Upper lobe of left lung (tissue), 4 donors: ENCODE data around the gene IL21R.

Source experiments
- EP300 ChIP-seq, 4 donors: sonication (generic); formaldehyde crosslinking; IDR thresholded peaks; one replicate each; pipeline ENCODE4 v1.5.1; 2017; ENCODE audit warnings: antibody characterized with exemption in 4 of 4, control low read depth in 2 of 4
- POLR2A ChIP-seq, 4 donors: fragments of 450-650 bp; IDR thresholded peaks; one replicate each; pipeline ENCODE4 v1.5.1; 2016 to 2017; ENCODE audit warnings: antibody characterized with exemption in 4 of 4, mild to moderate bottlenecking in 2 of 4
- POLR2AphosphoS5 ChIP-seq, 2 donors: sonication (generic); formaldehyde crosslinking; IDR thresholded peaks; one replicate each; pipeline ENCODE4 v1.5.1; 2017; ENCODE audit warnings: antibody characterized with exemption in 2 of 2
- TF ChIP-seq, protein P1 (sequence below), 6 experiments: fragments of 450-650 bp in 4 of 6; fragments of 200-600 bp in 2 of 6; sonication (generic) in 2 of 6; IDR thresholded peaks; one replicate each; pipeline ENCODE4 v1.5.1; 2016 to 2019; ENCODE audit warnings: antibody characterized with exemption in 6 of 6

DNA sequence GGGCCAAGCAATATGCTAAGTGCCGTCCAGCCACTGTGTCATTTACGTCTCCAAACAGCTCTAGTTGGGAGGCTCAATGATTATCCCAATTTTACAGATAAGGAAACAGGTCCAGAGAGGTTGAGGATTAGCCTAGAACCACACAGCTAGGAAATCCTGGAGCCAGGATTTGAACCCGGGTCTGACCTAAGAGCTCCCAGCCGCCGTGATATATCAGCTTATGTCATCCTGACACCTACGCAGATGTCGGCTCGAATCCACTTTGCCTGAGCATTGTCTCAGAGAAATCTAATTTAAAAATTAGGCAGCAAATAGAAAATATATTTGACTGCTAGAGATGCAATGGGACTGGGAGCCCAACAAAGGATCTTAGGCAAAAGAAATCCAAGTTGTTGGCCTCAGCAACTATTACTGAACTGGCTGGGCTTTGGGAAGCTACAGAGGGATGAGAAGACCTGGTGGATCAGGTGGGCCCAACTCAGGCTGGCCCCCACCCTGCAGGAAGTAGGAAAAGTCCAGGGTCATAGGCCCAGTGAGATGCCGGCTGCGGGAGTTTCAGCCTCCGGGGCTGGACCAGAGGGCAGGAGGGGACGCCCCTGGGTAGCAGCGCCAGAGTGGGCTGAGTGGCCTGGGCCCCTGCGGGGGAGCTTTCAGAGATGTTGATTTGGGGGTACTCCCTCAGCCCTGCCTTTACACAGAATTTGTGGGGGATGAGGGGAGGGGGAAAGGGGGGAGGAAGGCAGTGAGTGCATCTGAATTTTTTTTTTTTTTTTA, 35.1 kb upstream of the IL21R start:
- TF ChIP-seq, protein P1, sequence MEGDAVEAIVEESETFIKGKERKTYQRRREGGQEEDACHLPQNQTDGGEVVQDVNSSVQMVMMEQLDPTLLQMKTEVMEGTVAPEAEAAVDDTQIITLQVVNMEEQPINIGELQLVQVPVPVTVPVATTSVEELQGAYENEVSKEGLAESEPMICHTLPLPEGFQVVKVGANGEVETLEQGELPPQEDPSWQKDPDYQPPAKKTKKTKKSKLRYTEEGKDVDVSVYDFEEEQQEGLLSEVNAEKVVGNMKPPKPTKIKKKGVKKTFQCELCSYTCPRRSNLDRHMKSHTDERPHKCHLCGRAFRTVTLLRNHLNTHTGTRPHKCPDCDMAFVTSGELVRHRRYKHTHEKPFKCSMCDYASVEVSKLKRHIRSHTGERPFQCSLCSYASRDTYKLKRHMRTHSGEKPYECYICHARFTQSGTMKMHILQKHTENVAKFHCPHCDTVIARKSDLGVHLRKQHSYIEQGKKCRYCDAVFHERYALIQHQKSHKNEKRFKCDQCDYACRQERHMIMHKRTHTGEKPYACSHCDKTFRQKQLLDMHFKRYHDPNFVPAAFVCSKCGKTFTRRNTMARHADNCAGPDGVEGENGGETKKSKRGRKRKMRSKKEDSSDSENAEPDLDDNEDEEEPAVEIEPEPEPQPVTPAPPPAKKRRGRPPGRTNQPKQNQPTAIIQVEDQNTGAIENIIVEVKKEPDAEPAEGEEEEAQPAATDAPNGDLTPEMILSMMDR (IDR thresholded peaks at IDR 0.05) = no peak
- TF ChIP-seq EP300 (IDR thresholded peaks at IDR 0.05) (no peak), POLR2A (IDR thresholded peaks at IDR 0.05) (no peak), POLR2AphosphoS5 (IDR thresholded peaks at IDR 0.05) (no peak)
